B cell (primary cell): Measurements from ENCODE around the gene MED12L.

Experiments used
- EZH2 ChIP-seq: IDR thresholded peaks from 2 replicates; pipeline ENCODE4 v1.6.1; 2012; ENCODE audit warnings: borderline replicate concordance, low read depth, mild to moderate bottlenecking, moderate library complexity, low read length; ENCODE audit not compliant: insufficient read depth, poor library complexity, severe bottlenecking
- TF ChIP-seq, protein P1 (sequence below): fragments of 200-600 bp; IDR thresholded peaks from one replicate; pipeline ENCODE4 v1.8.0; 2022; ENCODE audit warnings: antibody characterized with exemption, mild to moderate bottlenecking

DNA sequence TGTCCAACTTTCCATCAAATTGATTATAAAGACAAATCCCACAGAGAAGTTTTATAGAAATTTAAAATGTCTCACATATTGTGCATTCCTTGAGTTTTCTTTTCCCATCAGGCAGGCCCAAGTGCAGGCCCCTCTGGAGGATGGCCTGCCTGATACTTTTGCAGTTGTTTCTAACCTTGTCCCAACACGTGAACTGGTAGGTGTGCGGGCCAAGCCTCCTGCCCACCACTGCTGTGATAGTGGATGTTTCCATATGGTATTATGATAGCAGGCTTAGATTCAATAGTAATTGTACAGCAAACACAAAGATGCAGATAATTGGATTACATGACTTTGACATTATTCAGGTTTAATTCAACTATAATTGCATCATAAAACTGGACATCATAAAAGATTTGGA, 297.6 kb downstream of the MED12L start:
- TF ChIP-seq, protein P1, sequence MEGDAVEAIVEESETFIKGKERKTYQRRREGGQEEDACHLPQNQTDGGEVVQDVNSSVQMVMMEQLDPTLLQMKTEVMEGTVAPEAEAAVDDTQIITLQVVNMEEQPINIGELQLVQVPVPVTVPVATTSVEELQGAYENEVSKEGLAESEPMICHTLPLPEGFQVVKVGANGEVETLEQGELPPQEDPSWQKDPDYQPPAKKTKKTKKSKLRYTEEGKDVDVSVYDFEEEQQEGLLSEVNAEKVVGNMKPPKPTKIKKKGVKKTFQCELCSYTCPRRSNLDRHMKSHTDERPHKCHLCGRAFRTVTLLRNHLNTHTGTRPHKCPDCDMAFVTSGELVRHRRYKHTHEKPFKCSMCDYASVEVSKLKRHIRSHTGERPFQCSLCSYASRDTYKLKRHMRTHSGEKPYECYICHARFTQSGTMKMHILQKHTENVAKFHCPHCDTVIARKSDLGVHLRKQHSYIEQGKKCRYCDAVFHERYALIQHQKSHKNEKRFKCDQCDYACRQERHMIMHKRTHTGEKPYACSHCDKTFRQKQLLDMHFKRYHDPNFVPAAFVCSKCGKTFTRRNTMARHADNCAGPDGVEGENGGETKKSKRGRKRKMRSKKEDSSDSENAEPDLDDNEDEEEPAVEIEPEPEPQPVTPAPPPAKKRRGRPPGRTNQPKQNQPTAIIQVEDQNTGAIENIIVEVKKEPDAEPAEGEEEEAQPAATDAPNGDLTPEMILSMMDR: no peak
- no peak for TF ChIP-seq EZH2
